Astrocyte (in vitro differentiated cells and primary cell): ENCODE results near the gene GRID2. TPM values are rescaled to one million over a fixed set of nuclear protein-coding genes. Genes with fewer than 3 reads are reported as not detected.

Source experiments
- DNase-seq: peaks from one replicate; pipeline ENCODE4 v3.0.0-alpha.2; 2010; ENCODE audit warnings: low read depth
- FAIRE-seq: peaks from 2 replicates; lab custom pipeline; 2011; peaks lifted over from hg19 to GRCh38; lab: Jason Lieb, UNC
- H2AFZ ChIP-seq: 2 replicates; pipeline ENCODE4 v1.6.0; 2012; ENCODE audit warnings: low read depth, low read length, inconsistent platforms
- H3K27ac ChIP-seq: 2 replicates; pipeline ENCODE4 v1.5.1; 2011; ENCODE audit warnings: low read depth, low read length, inconsistent platforms
- H3K27me3 ChIP-seq: 2 replicates; pipeline ENCODE4 v1.6.0; 2011; ENCODE audit warnings: low read length, inconsistent platforms; ENCODE audit not compliant: insufficient read depth
- H3K36me3 ChIP-seq: 2 replicates; pipeline ENCODE4 v1.5.1; 2011; ENCODE audit warnings: low read length, inconsistent platforms; ENCODE audit not compliant: insufficient read depth
- H3K4me1 ChIP-seq: 2 replicates; pipeline ENCODE4 v1.5.1; 2011; ENCODE audit warnings: low read length, inconsistent platforms; ENCODE audit not compliant: insufficient read depth
- H3K4me2 ChIP-seq: 2 replicates; pipeline ENCODE4 v1.6.0; 2012; ENCODE audit warnings: low read length, inconsistent platforms
- H3K4me3 ChIP-seq: 2 replicates; pipeline ENCODE4 v1.5.1; 2011; ENCODE audit warnings: low read depth, mild to moderate bottlenecking, low read length, inconsistent platforms; ENCODE audit not compliant: insufficient read depth
- H3K79me2 ChIP-seq: 2 replicates; pipeline ENCODE4 v1.6.0; 2012; ENCODE audit warnings: mild to moderate bottlenecking, low read length, inconsistent platforms; ENCODE audit not compliant: insufficient read depth
- H3K9ac ChIP-seq: 2 replicates; pipeline ENCODE4 v1.6.0; 2012; ENCODE audit warnings: mild to moderate bottlenecking, low read length, inconsistent platforms
- H3K9me3 ChIP-seq: 2 replicates; pipeline ENCODE4 v1.5.1; 2012; ENCODE audit warnings: low read depth, mild to moderate bottlenecking, low read length, inconsistent platforms; ENCODE audit not compliant: insufficient read depth
- H4K20me1 ChIP-seq: 2 replicates; pipeline ENCODE4 v1.6.0; 2012; ENCODE audit warnings: low read length, inconsistent platforms; ENCODE audit not compliant: insufficient read depth
- H3K27ac Mint-ChIP-seq: one replicate; pipeline ENCODE4 v1.8.0; 2021; ENCODE audit warnings: mild to moderate bottlenecking, mixed read lengths; ENCODE audit not compliant: unreplicated experiment
- H3K27me3 Mint-ChIP-seq: one replicate; pipeline ENCODE4 v1.8.0; 2021; ENCODE audit warnings: low read depth, mixed read lengths; ENCODE audit not compliant: unreplicated experiment
- H3K36me3 Mint-ChIP-seq: one replicate; pipeline ENCODE4 v1.8.0; 2021; ENCODE audit warnings: low read depth, mixed read lengths; ENCODE audit not compliant: unreplicated experiment
- H3K4me1 Mint-ChIP-seq: one replicate; pipeline ENCODE4 v1.8.0; 2021; ENCODE audit warnings: low read depth, mixed read lengths; ENCODE audit not compliant: unreplicated experiment
- H3K4me3 Mint-ChIP-seq: one replicate; pipeline ENCODE4 v1.8.0; 2021; ENCODE audit warnings: mild to moderate bottlenecking, moderate library complexity, mixed read lengths; ENCODE audit not compliant: unreplicated experiment
- H3K9me3 Mint-ChIP-seq: one replicate; pipeline ENCODE4 v1.8.0; 2021; ENCODE audit warnings: mild to moderate bottlenecking, mixed read lengths; ENCODE audit not compliant: unreplicated experiment
- CTCF ChIP-seq: IDR thresholded peaks from 2 replicates; pipeline ENCODE4 v1.5.1; 2011; ENCODE audit warnings: low read depth, mild to moderate bottlenecking, inconsistent platforms, low read length, moderate library complexity; ENCODE audit not compliant: insufficient read depth
- EZH2 ChIP-seq: IDR thresholded peaks from 2 replicates; pipeline ENCODE4 v1.6.1; 2012; ENCODE audit warnings: mild to moderate bottlenecking, low read length, inconsistent platforms; ENCODE audit not compliant: insufficient read depth
- total RNA-seq: library from RNA; stranded (reverse); gene quantifications from 2 replicates; pipeline ENCODE4 v1.2.1, GENCODE V29; 2021

The GRID2 gene
- total RNA-seq, 1 donor from 2014 or later, result 0.14 TPM

GRCh38 chr4:93515208-93515607, 1211.4 kb downstream of the GRID2 start:
- no peak for FAIRE-seq

GRCh38 chr4:93529692-93530372, 1226.1 kb downstream of the GRID2 start:
- Histone ChIP-seq H3K4me1 (no peaks in the 10 kb centered on the region), H3K79me2 (no peaks in the 10 kb centered on the region), H3K4me2 (no peak overlapping the region), H3K9me3 (no peaks in the 10 kb centered on the region), H3K27me3 (no peaks in the 10 kb centered on the region), H3K4me3 (no peak overlapping the region), H2AFZ (no peak overlapping the region), H3K36me3 (no peaks in the 10 kb centered on the region), H3K9ac (no peak overlapping the region), H4K20me1 (no peaks in the 10 kb centered on the region), H3K27ac (no peak overlapping the region)
- no peak for FAIRE-seq
- DNase-seq, result no peak
- Mint-ChIP-seq H3K4me3 (no peak overlapping the region), H3K27me3 (no peaks in the 10 kb centered on the region), H3K9me3 (no peaks in the 10 kb centered on the region), H3K36me3 (no peaks in the 10 kb centered on the region), H3K4me1 (no peaks in the 10 kb centered on the region), H3K27ac (no peak overlapping the region)
- TF ChIP-seq EZH2 (no peak), CTCF (no peak)

More at GRCh38 chr4:93515208-93515607, 1211.4 kb downstream of the GRID2 start:
- H3K4me1 Mint-ChIP-seq, result no peaks in the 10 kb centered on the region
- H4K20me1 ChIP-seq, result no peaks in the 10 kb centered on the region
- no peak overlapping the region for H3K4me3 ChIP-seq
- DNase-seq, result no peak
- H2AFZ ChIP-seq, result no peak overlapping the region
- H3K9ac ChIP-seq, result no peak overlapping the region
- no peaks in the 10 kb centered on the region for H3K9me3 ChIP-seq
- no peaks in the 10 kb centered on the region for H3K27me3 Mint-ChIP-seq
- H3K36me3 ChIP-seq, result no peaks in the 10 kb centered on the region
- H3K27ac Mint-ChIP-seq, result no peak overlapping the region
- H3K4me2 ChIP-seq, result no peak overlapping the region
- no peaks in the 10 kb centered on the region for H3K79me2 ChIP-seq
- H3K4me1 ChIP-seq, result no peaks in the 10 kb centered on the region
- no peaks in the 10 kb centered on the region for H3K27me3 ChIP-seq
- H3K4me3 Mint-ChIP-seq, result no peak overlapping the region
- no peak overlapping the region for H3K27ac ChIP-seq
- TF ChIP-seq EZH2, result no peak
- TF ChIP-seq CTCF, result no peak
- H3K9me3 Mint-ChIP-seq, result no peaks in the 10 kb centered on the region
- H3K36me3 Mint-ChIP-seq, result no peaks in the 10 kb centered on the region

GRCh38 chr4:93532234-93532633, 1228.5 kb downstream of the GRID2 start:
- Histone ChIP-seq H3K9me3 (no peaks in the 10 kb centered on the region), H3K9ac (no peak overlapping the region), H2AFZ (no peak overlapping the region), H3K4me1 (no peaks in the 10 kb centered on the region), H3K27me3 (no peaks in the 10 kb centered on the region), H3K79me2 (no peaks in the 10 kb centered on the region), H3K4me3 (no peak overlapping the region), H3K36me3 (no peaks in the 10 kb centered on the region), H4K20me1 (no peaks in the 10 kb centered on the region), H3K27ac (no peak overlapping the region), H3K4me2 (no peak overlapping the region)
- TF ChIP-seq CTCF (no peak), EZH2 (no peak)
- no peaks in the 10 kb centered on the region for H3K36me3 Mint-ChIP-seq
- H3K27ac Mint-ChIP-seq, result no peak overlapping the region
- H3K4me1 Mint-ChIP-seq, result no peaks in the 10 kb centered on the region
- H3K27me3 Mint-ChIP-seq, result no peaks in the 10 kb centered on the region
- DNase-seq (no peak), FAIRE-seq (no peak)
- H3K4me3 Mint-ChIP-seq, result no peak overlapping the region
- H3K9me3 Mint-ChIP-seq, result no peaks in the 10 kb centered on the region
